ENCODE results near the gene KRTAP24-1.

KRTAP24-1 gene, protein sequence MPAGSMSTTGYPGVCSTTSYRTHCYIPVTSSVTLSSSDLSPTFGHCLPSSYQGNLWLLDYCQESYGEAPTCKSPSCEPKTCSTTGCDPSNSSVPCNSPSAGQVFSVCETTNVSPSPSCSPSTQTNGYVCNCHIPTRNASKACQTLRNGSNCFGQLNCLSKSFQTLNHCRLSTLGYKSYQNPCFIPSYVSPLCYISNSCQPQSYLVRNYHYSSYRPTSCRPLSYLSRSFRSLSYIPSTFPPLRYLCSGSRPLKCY

DNA sequence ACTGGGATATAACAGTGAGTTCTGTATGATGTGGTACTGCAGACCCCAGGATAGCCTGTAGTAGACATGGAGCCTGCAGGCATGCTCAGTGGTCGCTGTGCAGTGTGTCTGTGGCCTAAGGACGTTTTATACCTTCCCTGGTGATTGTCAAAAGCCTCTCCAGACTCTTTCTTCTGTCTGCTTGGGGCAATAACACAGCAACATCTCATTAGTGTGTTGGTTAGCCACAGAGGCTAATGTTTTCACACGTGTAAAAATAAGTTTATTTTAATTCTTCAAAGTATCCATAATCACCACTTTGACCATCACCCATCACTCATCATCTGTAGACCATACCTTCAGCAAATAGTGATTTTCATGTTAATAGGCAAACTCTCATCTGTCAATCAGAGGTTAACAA is at the start of gene KRTAP24-1:
Gene KRTAP24-1, minus strand, starts transcription at position 101 of the 400 bp plus-strand sequence. Its CDS starts 18 bp downstream, at position 83.
- no peak for DNase-seq (ENCODE audit: low read depth)

DNA sequence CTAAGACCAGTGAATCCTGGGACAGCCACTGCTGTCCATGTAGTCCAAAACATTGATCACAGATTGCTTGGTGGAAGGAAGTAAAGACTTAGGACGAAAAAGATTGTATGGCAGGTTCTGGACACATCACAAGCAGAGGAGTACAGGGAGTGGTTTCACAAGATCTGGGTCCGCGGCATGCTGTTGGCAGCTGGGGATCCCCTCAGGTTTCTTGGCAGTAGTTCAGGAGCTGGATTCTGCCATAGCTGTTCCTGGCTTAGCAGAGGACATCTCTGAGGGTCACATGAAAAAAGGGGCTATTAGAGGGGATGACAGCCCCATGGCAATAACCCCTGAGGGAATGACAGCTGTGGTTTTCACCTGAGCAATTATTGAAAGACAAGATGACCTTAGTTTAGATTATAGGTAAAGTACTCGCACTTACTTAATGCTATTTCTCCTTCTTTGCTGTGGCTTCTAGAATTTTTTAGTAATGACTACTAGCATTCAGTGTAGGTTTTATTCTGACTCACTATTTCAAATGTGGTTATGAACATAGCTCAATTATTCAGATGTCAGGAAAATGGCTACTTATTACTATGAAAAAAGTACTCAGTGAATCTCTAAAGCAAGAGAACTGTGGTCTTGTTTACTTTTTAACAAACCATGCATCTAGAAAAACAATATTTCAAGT is 46.6 kb upstream of the KRTAP24-1 start:
- no peak for DNase-seq (ENCODE audit: low read depth)

DNA sequence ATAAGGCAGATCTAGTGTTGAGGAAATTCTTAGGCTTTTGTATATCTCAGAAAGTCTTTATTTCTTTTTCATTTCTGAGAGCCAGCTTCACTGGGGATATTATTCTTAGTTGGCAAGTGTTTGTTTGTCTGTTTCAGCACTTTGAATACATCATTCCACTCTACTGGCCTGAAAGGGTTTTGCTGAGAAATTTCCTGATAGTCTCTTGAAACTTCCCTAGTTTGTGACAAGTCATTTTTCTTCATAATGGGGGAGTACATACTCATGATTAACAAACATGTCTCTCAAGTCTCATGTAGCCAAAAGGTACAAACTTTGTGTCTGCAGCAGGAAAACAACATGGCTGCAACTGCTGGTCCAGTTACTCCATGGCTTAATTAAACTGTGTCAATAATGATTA is 43.6 kb upstream of the KRTAP24-1 start:
- no peak for DNase-seq (ENCODE audit: low read depth)

DNA sequence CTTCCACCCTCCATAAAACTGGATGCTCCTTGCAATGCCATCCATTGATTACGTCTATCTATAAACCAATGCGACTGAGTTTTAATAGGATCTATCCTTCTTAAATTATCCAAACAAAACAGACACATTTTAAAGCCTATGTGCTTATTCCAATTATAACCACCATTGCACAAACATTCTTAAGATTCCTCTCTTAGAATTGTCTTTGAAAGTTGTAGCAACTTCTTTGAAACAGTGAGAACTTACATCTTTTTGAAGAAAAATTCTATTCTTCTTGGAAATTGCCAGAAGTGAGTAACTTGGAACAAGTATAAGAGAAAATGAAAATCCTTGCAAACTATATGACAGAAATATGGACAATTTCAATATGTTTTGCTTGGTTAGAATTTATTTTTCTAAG is 37.5 kb upstream of the KRTAP24-1 start, which contains the start of gene KRTAP26-1:
Gene KRTAP26-1, minus strand, starts transcription at position 101 of the 400 bp plus-strand sequence. CDS start 280 bp downstream, outside the sequence.
- no peak for DNase-seq (ENCODE audit: low read depth)

DNA sequence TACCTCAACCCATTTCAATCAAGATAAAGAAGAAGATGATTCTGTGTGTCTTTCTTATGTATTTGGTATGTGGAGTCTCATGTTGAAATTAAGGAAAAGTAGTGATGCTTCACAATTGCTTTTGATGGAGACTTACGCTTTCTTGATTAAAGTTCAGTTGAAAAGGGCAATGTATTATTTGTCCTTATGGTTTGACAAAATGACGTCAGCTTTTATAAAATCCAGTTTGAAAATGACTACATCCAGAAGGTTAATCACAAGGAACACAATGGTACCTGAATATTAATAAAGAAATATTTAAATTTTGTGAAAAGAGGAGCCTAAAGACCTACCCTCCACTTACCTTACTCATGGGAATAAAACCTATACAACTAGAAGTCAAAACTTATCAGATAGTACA is 33.0 kb upstream of the KRTAP24-1 start:
- DNase-seq (ENCODE audit: low read depth): no peak

DNA sequence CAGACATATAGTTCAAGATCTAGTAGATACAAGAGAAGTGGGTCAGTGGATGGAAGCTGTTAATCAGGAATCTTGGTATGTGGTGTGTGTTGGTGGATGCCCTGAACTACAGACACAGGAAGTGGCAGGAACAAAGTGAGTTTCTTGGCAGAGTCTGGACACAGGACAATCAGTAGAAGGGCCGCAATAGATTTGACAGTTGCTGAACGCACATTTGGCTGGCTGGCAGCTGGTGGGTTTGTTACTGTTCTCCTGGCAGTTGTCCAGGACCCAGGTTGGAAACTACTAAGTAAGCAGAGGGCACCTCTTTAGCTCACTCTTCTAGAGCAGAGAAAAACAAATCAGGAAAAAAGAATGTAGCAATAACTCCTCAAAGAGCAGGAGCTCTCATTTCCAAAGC is 24.1 kb upstream of the KRTAP24-1 start:
- DNase-seq (ENCODE audit: low read depth): no peak

DNA sequence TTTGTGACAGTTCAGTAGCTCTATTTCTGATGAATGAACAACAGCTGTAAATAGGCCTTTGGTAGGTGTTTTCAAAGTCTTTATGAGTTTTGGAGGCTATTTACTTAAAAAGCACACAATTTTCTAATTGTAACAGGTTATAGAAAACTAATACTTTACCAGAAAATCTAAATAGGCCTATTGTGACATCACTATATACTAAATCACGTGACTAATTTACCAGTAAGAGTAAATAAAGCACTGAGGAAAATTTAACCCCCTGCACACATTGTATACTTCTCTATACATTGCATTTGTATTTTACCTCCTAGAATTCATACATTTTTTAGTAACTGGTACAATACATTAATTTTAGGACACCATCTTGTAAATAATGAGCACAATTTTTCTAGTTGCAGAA is 22.4 kb upstream of the KRTAP24-1 start:
- no peak for DNase-seq (ENCODE audit: low read depth)

DNA sequence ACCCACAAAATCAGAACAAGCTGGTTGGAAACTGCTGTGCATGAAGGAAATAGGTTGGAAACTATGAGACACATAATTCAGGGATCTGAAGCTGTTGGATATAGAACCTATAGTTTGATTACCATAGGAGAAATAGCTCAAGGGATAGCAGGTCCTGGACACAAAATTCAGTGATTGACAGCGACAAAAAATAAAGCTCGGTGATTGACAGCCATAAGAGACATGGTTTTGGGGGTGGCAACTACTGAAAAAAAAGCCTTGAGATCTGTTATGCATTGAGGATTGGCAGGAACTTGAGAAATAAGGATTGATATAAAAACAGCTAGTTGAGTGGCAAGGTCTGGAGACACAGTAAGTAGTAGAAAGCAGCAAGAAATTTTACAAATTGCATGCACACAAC is 6.5 kb upstream of the KRTAP24-1 start, which contains the start of gene KRTAP25-1:
Gene KRTAP25-1, minus strand, starts transcription at position 300 of the 400 bp plus-strand sequence. Its CDS starts 24 bp downstream, at position 276.
- no peak for DNase-seq (ENCODE audit: low read depth)

DNA sequence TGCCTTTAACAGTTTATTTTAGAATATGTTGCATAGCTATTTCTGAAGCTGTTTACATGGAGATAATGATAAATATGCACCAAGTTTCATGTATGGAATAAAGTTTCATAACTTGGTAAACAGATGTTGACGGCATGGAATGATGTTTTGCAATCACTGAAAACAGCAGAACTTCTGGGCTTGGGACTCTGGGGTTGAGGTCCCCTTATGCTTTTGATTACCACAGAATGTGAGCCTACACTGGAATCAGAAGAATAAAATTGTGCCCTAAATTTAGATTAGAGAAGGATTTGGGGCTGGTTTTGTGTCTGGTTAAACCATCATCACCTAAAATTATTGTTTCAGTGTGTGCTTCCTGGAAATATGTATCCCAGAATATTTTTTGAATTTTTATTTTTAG is 11.1 kb downstream of the KRTAP24-1 start:
- DNase-seq (ENCODE audit: low read depth): no peak

DNA sequence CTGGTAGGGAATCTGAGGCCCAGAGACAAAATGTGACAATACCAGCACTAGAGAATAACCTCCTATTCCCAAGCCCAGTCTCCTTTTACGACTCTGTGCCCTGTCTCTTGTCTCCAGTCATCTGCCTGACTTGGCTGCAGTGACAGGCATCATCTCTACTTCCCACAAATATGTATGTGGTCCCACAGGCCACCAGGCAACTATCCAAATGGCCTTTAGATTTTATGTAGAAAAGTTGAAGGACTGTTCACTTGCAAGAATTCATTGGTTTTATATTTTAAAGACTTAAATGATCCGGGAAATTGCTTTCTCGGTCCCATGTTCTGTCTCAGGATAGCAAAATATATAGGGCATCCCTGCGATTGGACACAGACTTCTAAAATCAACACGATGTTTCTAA is 11.6 kb downstream of the KRTAP24-1 start:
- DNase-seq (ENCODE audit: low read depth): no peak

DNA sequence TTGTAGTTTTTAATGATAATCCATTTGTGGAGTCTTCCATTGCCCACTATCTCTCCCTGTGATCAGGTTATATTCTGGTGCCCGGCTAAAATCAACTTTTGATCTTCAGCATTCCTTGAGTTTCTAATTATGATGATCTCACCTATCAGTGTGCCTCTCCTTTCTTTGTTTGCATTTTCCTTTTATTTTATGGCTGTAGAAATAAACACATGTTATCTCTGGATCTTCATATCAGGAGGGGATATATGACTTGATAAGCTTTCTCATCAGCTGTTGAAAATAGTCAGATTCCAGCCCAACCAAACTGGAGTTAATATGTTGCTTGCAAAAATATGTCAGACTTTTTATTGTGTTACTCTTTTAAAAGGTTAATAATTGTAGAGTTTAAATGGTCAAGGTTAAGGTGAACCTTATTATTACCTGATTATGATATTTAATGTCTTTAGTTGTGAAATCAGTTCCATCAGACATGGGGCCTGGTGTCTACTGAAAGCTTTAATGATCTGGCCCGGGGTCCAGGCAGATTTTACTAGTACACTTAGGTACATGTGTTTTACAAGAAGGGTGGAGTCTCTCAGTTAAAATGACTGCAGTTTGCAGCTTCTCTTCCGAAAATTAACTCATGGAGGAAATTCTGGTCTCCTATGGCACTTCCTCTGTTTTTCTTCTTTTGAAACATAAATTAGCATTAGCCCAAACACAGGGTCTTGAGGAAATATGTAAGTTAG is 12.8 kb downstream of the KRTAP24-1 start:
- DNase-seq (ENCODE audit: low read depth): no peak

DNA sequence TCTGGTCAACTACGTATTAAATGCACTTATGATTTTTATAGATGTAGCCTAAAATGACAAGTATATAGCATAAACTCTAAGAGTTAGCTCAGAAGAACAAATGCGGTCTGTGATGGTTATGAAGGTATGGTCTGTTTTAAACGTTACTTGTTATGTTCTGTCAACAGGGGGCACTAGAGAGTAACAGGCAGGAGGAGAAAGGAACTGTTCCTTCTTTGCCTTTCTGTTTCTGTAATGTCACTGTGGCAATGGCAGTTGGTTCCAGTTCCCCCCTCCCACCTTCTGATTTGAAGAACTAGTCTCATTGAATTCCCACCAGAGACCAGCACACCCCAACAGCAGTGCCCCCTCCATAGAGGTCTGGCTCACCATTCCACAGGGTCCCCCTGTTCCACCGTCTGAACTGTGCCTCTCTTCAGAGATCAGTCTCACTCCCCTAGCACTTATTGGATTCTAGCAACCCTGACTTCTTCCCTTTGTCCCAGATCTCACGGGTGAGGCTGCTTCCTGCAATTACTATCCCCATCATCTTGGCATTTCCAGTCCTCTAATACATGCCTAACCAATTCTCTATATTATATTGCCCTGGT is 14.0 kb downstream of the KRTAP24-1 start:
- no peak for DNase-seq (ENCODE audit: low read depth)

DNA sequence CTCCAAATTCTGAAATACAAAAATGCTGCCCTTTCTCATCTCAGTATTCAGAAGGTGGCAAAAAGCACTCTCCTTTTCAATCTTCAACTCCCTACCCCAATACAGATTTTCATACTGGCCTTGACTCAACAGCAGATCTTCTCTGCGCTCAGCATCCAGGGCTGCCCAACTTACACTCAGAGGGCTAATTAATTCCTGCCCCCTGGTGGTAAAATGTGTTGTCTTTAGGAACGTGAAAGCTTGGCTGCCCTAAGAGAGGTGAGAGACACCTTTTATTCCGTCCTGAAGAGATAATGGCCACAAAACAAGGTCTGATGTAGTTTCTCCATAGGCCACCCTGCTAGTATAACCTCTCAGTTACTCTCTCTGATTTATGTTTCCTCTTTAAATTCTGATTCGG is 25.0 kb downstream of the KRTAP24-1 start:
- no peak for DNase-seq (ENCODE audit: low read depth)

DNA sequence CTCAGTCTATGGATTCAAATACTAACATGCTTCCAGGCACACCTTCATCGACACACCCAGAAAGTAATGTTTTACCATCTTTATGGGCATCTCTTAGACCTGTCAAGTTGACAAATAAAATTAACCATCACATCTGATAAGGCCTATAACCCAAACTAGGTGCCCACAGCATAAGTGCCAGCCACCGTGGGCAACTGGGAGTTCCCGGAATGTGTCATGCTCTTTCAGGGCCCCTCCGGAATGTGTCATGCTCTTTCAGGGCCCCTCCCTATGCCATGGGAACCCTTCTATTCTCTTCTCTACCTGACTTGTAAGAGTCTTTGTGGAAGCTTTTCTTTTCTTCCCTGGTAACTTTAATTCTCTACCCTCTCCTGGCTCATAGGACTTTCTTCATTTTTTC is 26.6 kb downstream of the KRTAP24-1 start:
- no peak for DNase-seq (ENCODE audit: low read depth)

DNA sequence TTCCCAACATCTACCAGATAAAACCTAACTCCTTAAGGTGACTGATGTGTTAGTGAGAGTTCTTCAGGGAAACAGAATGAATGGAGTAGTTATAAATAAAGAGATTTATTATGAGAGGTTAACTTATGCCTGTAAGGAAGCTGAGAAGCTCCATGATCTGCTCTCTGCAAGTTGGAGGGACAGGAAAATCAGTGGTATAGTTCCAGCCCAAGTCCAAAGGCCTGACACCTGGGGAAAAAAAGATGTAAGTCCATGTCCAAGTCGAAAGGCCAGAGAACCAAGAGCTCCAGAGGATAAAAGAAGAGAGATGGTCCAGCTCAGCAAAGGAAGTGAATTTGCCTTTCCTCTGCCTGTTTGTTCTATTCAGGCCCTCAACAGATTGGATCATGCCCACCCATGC is 27.1 kb downstream of the KRTAP24-1 start:
- no peak for DNase-seq (ENCODE audit: low read depth)

DNA sequence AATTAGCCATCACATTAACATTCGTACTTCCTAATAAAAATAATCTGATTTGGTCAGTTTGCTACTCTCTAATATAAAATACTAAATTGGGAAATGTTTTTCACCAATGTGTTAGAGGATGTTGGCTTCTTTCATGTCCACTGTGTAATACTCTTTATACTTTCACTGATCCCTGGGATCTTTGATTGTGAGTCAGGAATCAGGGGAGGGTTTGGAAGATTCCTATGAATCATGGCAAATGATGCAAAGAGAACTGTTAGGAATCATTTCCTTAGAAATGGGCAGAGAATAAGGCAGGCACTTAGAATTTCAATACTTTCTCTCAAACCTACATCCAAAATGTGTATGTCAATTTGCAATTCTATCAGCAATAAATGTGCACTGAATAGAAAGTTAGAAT is 31.0 kb downstream of the KRTAP24-1 start:
- DNase-seq (ENCODE audit: low read depth): no peak

DNA sequence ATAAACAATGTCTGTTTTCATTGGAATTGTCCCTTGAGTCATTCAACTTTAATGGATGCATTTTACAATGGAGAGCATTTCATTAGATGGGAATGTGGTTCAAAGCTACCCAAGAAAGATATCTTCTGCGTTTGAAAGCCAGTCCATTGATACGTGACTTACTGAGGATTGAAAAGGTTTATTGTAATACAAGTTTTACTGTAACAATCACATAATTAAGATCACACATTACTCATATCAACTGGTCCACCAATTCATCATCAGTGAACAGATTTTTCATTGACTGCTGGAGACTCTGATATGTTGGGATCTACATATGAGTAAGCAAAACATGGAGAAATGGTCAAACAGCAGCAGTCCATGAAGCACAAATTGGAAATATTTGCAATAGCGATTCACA is 32.8 kb downstream of the KRTAP24-1 start:
- no peak for DNase-seq (ENCODE audit: low read depth)

DNA sequence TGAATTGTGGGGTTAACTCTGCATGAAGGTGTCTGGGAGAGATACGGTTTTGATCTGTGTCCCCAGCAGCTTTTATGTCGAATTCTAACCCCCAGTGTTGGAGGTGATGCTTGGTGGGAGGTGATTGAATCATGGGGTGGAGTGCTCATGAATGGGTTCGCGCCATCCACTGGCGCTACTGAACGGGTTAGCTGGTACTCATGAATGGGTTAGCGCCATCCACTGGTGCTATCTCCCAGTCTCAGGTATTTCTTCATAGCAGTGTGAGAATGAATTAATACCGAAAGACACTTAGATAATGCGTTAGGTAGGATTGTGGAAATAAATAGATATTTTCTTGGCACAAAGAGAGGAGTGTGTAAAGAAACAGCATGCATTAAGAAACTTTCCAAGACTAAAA is 33.9 kb downstream of the KRTAP24-1 start:
- DNase-seq (ENCODE audit: low read depth): no peak

DNA sequence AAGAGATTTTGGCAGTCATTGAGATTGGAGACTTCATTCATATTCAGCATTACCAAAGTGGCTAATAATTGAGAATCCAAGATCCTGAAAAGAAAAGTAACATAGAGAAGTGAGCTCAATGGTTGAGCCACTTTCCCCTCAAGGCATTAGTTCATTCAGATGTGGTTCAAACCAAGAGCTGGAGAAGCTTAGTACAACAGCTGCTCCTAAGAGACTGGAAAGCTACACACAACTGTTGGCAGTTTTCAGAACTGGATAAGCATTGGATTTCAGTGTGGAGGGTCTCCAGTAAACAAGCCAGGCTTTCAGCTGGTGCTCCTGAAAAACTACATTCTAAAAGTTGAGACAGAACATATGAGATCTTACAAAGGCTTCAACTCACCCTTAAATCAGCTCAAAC is 37.7 kb downstream of the KRTAP24-1 start:
- no peak for DNase-seq (ENCODE audit: low read depth)

DNA sequence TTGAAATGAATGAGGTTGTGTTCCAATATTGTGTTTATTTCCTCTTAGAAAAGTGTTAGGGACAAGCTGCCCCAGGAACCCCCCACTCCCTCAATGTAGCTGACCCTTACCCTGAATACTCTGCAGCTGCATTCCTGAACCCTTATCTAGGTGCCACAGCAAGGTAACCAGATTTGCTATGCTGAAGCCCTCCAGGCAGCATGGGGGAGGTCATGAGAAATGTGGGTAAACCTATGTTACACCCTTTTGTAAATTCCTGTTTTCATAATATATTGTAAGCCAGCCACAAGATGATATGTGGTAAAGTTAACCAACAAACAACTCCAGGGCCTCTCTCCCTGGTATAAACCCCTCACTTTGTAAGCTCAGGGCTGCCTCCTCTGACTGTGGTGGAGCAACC is 39.1 kb downstream of the KRTAP24-1 start:
- DNase-seq (ENCODE audit: low read depth): no peak

DNA sequence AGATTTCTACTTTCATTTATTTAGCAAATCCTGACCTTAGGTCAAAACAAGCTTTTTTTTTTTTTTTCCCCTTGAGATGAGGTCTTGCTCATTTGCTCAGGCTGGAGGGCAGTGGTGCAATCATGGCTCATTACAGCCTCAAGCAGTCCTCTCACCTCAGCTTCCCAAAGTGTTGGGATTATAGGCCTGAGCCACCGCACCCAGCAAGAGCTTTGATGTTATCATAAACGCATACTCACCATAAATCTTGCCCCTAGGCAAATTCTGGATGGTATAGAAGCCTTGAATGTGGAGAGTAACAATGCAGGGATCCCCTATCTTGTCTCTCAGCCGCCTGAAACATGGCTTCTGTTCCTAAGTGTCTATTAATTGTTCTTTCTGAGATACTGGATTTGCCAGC is 42.1 kb downstream of the KRTAP24-1 start:
- DNase-seq (ENCODE audit: low read depth): no peak

DNA sequence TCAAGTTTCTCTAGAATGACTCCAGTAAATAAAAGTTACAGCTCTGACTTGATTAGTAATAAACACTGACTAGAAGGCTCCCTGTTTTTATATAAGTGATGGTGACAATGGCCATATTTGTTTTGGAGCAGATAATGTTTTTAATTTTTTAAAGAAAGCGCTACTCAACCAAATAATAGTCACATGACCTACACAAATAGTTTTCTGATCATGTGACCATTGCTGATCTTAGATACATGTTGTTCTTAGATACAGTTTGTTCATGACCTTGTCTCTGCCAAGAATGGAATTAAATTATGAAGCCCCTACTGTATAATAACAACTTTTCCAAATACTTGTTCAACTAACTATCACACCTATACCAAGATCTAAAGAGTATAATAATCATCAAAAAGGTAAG is 44.6 kb downstream of the KRTAP24-1 start:
- DNase-seq (ENCODE audit: low read depth): no peak

DNA sequence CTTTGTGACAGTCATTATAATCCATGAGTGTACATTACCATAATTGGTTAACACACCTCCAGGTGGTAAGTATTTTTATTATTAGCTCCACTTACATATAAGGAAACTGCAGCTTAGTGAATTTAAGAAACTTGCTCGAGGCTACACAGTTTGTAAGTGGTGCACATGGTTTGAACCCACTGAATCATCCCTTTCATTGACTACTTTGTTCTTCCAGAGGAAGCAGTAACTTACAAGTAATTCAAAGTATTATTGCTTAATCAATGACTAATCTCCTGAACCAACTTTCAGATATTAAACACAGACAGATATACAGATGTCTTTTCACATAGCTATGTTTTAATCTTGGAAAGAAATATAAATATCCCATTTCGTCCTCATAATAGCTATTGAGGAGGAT is 48.1 kb downstream of the KRTAP24-1 start:
- no peak for DNase-seq (ENCODE audit: low read depth)

All from stimulated activated CD8-positive, alpha-beta memory T cell treated with anti-CD3 and anti-CD28 coated beads, Interleukin-7, amount 100 ng/mL, for 24 hours (primary cell).